CD4-positive, alpha-beta T cell (primary cell): ENCODE measurements around the gene DGKI. TPM values are rescaled to one million over a fixed set of nuclear protein-coding genes. Genes with fewer than 3 reads are reported as not detected.

ENCODE experiments used
- ATAC-seq: fragments of 200-7000 bp; cut with Tn5 transposase; one replicate; pipeline ENCODE4 v1.10.0; 2022; ENCODE audit warnings: mild to moderate bottlenecking; ENCODE audit not compliant: poor library complexity
- CTCF ChIA-PET: fragments of 350-600 bp; sonication (Branson Sonifier 250); formaldehyde crosslinking; loops from one replicate; lab custom pipeline; 2021; ENCODE audit warnings: antibody characterized with exemption, inconsistent platforms; lab: Charles Lee
- POLR2A ChIA-PET: fragments of 350-600 bp; sonication (Branson Sonifier 250); formaldehyde crosslinking; loops from one replicate; lab custom pipeline; 2021; ENCODE audit warnings: antibody characterized with exemption, inconsistent platforms; lab: Charles Lee
- DNase-seq, 14 experiments: peaks; one replicate each; pipeline ENCODE4 v3.0.0-alpha.2; 2013 to 2020; ENCODE audit warnings: mixed read lengths in 2 of 14
- H3K27ac ChIP-seq, 2 donors: one replicate each; pipeline versions ENCODE4 v1.5.1 to v1.7.0; 2013; ENCODE audit warnings: low read length in 2 of 2, low read depth in 1 of 2, mild to moderate bottlenecking in 1 of 2
- H3K27me3 ChIP-seq, 2 experiments: 1 replicate in 1 of 2; 2 replicates in 1 of 2; pipeline versions ENCODE4 v1.6.1 to v1.7.0; 2013; ENCODE audit warnings: low read length in 2 of 2, control low read depth in 1 of 2, mild to moderate bottlenecking in 1 of 2, moderate library complexity in 1 of 2; ENCODE audit not compliant: insufficient read depth in 2 of 2, control insufficient read depth in 1 of 2
- H3K36me3 ChIP-seq: one replicate; pipeline ENCODE4 v1.6.1; 2013; ENCODE audit warnings: low read length, control low read depth; ENCODE audit not compliant: insufficient read depth
- H3K4me1 ChIP-seq: one replicate; pipeline ENCODE4 v1.6.1; 2013; ENCODE audit warnings: low read length, control low read depth; ENCODE audit not compliant: insufficient read depth
- H3K4me3 ChIP-seq: one replicate; pipeline ENCODE4 v1.5.1; 2013; ENCODE audit warnings: mild to moderate bottlenecking, low read length, moderate library complexity
- H3K9me3 ChIP-seq, 2 experiments: 1 replicate in 1 of 2; 2 replicates in 1 of 2; pipeline versions ENCODE4 v1.6.1 to v1.7.0; 2013; ENCODE audit warnings: low read length in 2 of 2, mild to moderate bottlenecking in 2 of 2, control low read depth in 1 of 2, moderate library complexity in 1 of 2; ENCODE audit not compliant: control insufficient read depth in 1 of 2, insufficient read depth in 1 of 2
- H3K27ac Mint-ChIP-seq: one replicate; pipeline ENCODE4 v1.8.0; 2020; ENCODE audit warnings: mixed read lengths
- H3K27me3 Mint-ChIP-seq: one replicate; pipeline ENCODE4 v1.8.0; 2021; ENCODE audit warnings: mixed read lengths
- H3K36me3 Mint-ChIP-seq: one replicate; pipeline ENCODE4 v1.8.0; 2021; ENCODE audit warnings: low read depth, mixed read lengths
- H3K4me1 Mint-ChIP-seq: one replicate; pipeline ENCODE4 v1.8.0; 2021; ENCODE audit warnings: low read depth, mixed read lengths
- H3K4me3 Mint-ChIP-seq: one replicate; pipeline ENCODE4 v1.8.0; 2020; ENCODE audit warnings: mild to moderate bottlenecking, mixed read lengths
- H3K9me3 Mint-ChIP-seq: one replicate; pipeline ENCODE4 v1.8.0; 2020; ENCODE audit warnings: mixed read lengths
- intact Hi-C, 2 experiments: fragments of 100-400 bp; cut with DNase I in 1 of 2; cut with micrococcal nuclease in 1 of 2; formaldehyde crosslinking; loops; one replicate each; pipeline versions ENCODE4 v1.15.1 to v1.9.0; 2023 to 2025; cut with DNase I, micrococcal nuclease
- total RNA-seq, 174 experiments: library from RNA in 2 of 174; stranded (reverse) in 2 of 174; gene quantifications; one replicate each; pipeline ENCODE4 v1.2.3 and lab custom pipeline; 2021 to 2026
- TF ChIP-seq, protein P1 (sequence below): fragments of 200-600 bp; IDR thresholded peaks from one replicate; pipeline ENCODE4 v1.8.0; 2022; ENCODE audit warnings: antibody characterized with exemption, mild to moderate bottlenecking

The DGKI gene
- total RNA-seq, 2 experiments from 2014 or later, result not detected

DNA sequence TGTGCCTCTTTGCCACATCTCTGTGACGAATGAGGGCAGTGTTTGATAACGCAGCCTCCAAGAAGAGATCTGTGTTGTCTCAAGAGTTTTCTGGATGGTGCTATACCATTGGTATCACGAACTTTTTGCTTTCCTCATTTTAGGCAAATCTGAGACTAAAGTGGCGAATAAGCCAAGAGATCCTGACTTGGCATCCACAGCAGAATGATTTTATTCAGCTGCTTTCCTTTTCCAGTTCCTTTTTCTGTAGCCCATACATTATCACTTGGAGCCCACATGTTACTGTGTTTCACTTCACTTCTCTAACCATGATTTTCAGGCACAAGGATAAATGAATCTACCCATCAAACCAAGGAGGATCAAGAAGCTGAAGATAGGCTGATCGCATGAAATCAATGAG is 325.3 kb downstream of the DGKI start:
- Mint-ChIP-seq H3K9me3 (peaks cover 3% of the 10 kb centered on the region), H3K27ac (no peak overlapping the region), H3K4me1 (no peaks in the 10 kb centered on the region), H3K27me3 (no peaks in the 10 kb centered on the region), H3K36me3 (no peaks in the 10 kb centered on the region), H3K4me3 (no peak overlapping the region)
- Histone ChIP-seq H3K36me3 (no peaks in the 10 kb centered on the region), H3K4me1 (no peaks in the 10 kb centered on the region), H3K27ac (no peak overlapping the region), H3K9me3 (no peaks in the 10 kb centered on the region), H3K27me3 (no peaks in the 10 kb centered on the region), H3K4me3 (no peak overlapping the region)
- DNase-seq (no peak), ATAC-seq (no peak)
- POLR2A ChIA-PET, result no interaction called here
- CTCF ChIA-PET, result no interaction called here
- TF ChIP-seq, protein P1, sequence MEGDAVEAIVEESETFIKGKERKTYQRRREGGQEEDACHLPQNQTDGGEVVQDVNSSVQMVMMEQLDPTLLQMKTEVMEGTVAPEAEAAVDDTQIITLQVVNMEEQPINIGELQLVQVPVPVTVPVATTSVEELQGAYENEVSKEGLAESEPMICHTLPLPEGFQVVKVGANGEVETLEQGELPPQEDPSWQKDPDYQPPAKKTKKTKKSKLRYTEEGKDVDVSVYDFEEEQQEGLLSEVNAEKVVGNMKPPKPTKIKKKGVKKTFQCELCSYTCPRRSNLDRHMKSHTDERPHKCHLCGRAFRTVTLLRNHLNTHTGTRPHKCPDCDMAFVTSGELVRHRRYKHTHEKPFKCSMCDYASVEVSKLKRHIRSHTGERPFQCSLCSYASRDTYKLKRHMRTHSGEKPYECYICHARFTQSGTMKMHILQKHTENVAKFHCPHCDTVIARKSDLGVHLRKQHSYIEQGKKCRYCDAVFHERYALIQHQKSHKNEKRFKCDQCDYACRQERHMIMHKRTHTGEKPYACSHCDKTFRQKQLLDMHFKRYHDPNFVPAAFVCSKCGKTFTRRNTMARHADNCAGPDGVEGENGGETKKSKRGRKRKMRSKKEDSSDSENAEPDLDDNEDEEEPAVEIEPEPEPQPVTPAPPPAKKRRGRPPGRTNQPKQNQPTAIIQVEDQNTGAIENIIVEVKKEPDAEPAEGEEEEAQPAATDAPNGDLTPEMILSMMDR, result no peak
- intact Hi-C loops, result no loop called here

DNA sequence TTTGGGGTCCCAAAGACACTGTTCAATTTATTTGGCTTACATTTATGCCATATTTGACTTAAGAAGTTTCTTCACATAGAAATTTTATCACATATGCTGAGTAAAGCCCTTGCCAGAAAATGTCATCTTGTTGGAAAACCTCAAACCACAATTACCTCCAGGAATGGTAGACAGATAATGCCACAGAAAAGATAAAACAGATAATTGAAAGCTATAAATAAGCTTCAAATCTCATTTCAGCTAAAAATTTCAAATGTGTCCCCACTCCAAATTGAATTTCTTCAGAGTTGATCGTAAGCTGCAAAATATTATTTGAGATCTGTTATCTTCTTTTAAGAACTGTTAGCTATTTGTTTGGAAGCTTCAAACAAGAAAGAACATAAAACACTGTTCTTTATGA is 326.8 kb downstream of the DGKI start:
- Histone ChIP-seq H3K27ac (no peak overlapping the region), H3K36me3 (no peaks in the 10 kb centered on the region), H3K4me3 (no peak overlapping the region), H3K27me3 (no peaks in the 10 kb centered on the region), H3K4me1 (no peaks in the 10 kb centered on the region), H3K9me3 (no peaks in the 10 kb centered on the region)
- H3K4me1 Mint-ChIP-seq, result no peaks in the 10 kb centered on the region
- no peaks in the 10 kb centered on the region for H3K27me3 Mint-ChIP-seq
- intact Hi-C loops, result no loop called here
- no peak overlapping the region for H3K27ac Mint-ChIP-seq
- H3K9me3 Mint-ChIP-seq, result peaks cover under 1% of the 10 kb centered on the region
- ATAC-seq (no peak), DNase-seq (no peak)
- TF ChIP-seq, protein P1, result no peak
- POLR2A ChIA-PET, result no interaction called here
- CTCF ChIA-PET, result no interaction called here
- no peaks in the 10 kb centered on the region for H3K36me3 Mint-ChIP-seq
- no peak overlapping the region for H3K4me3 Mint-ChIP-seq

DNA sequence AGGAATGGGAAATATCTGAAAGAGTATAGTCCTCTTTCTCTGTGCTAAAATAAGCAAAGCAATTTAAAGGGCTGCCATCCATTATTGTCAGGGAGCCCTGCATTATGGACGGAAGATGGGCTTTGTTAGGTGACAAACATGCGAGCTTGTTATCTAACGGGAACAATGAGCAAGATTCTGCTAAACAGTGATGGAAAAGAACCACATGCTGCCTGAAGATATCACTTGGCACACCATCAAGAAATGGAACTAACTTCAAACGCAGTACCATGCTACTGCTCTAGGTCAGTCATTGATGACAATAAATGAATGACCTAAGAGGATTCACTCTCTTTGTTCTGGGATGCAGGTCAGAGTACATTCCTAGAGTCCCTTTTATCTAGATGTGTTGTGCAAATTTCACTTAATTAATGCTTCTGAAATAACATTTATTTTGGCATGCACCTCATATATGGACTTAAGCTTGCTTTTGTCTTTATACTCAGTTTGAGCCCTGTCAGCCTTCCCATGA is 327.5 kb downstream of the DGKI start:
- Histone ChIP-seq H3K27ac (no peak overlapping the region), H3K27me3 (no peaks in the 10 kb centered on the region), H3K9me3 (no peaks in the 10 kb centered on the region), H3K4me1 (no peaks in the 10 kb centered on the region), H3K36me3 (no peaks in the 10 kb centered on the region), H3K4me3 (no peak overlapping the region)
- no peaks in the 10 kb centered on the region for H3K36me3 Mint-ChIP-seq
- intact Hi-C loops, result no loop called here
- H3K27ac Mint-ChIP-seq, result no peak overlapping the region
- ChIA-PET POLR2A (no interaction called here), CTCF (no interaction called here)
- no peaks in the 10 kb centered on the region for H3K9me3 Mint-ChIP-seq
- TF ChIP-seq, protein P1, result no peak
- no peaks in the 10 kb centered on the region for H3K27me3 Mint-ChIP-seq
- DNase-seq, result no peak
- no peak overlapping the region for H3K4me3 Mint-ChIP-seq
- no peak for ATAC-seq
- H3K4me1 Mint-ChIP-seq, result no peaks in the 10 kb centered on the region
